Endothelial cell of umbilical vein (primary cell): ENCODE data around the gene KASH5. TPM values are rescaled to one million over a fixed set of nuclear protein-coding genes. Genes with fewer than 3 reads are reported as not detected.

Source experiments
- BruUV-seq: library from RNA; stranded (reverse); fragments of 400-500 nt; replicated peaks from 2 replicates; lab custom pipeline; 2021; lab: Mats Ljungman, UMichigan
- CTCF ChIA-PET: fragments of 300-600, 350-600 bp; sonication (Branson Sonifier 250); formaldehyde crosslinking; loops from one replicate; lab custom pipeline; 2021; ENCODE audit warnings: antibody characterized with exemption, inconsistent platforms; lab: Charles Lee
- POLR2A ChIA-PET: fragments of 300-600, 350-600 bp; sonication (Branson Sonifier 250); formaldehyde crosslinking; loops from one replicate; lab custom pipeline; 2021; ENCODE audit warnings: antibody characterized with exemption, inconsistent platforms; lab: Charles Lee
- DNase-seq: peaks from one replicate; pipeline ENCODE4 v3.0.0-alpha.2; 2011; ENCODE audit warnings: low read depth, low spot score
- FAIRE-seq: peaks from 2 replicates; lab custom pipeline; 2011; peaks lifted over from hg19 to GRCh38; lab: Jason Lieb, UNC
- H2AFZ ChIP-seq: 2 replicates; pipeline ENCODE4 v1.6.0; 2012; ENCODE audit warnings: low read depth, low read length, control low read depth, inconsistent platforms
- H3K27ac ChIP-seq: 2 replicates; pipeline ENCODE4 v1.5.1; 2011; ENCODE audit warnings: low read depth, mild to moderate bottlenecking, control low read depth, low read length, moderate library complexity; ENCODE audit not compliant: insufficient read depth
- H3K27me3 ChIP-seq, 2 experiments: 2 replicates each; pipeline versions ENCODE4 v1.6.0 to v1.6.1; 2011; ENCODE audit warnings: low read length in 2 of 2, mixed read lengths in 1 of 2; ENCODE audit not compliant: control insufficient read depth in 2 of 2, insufficient read depth in 2 of 2
- H3K36me3 ChIP-seq, 2 experiments: 2 replicates in 1 of 2; 3 replicates in 1 of 2; pipeline ENCODE4 v1.5.1; 2011; ENCODE audit warnings: low read length in 2 of 2, mild to moderate bottlenecking in 1 of 2, moderate library complexity in 1 of 2; ENCODE audit not compliant: control insufficient read depth in 2 of 2, insufficient read depth in 2 of 2; ENCODE audit errors: extremely low read depth in 1 of 2
- H3K4me1 ChIP-seq: 3 replicates; pipeline ENCODE4 v1.5.1; 2011; ENCODE audit warnings: mild to moderate bottlenecking, low read length; ENCODE audit not compliant: control insufficient read depth, insufficient read depth; ENCODE audit errors: extremely low read depth
- H3K4me2 ChIP-seq: 2 replicates; pipeline ENCODE4 v1.6.1; 2011; ENCODE audit warnings: low read length, control low read depth, mixed read lengths; ENCODE audit not compliant: insufficient read depth
- H3K4me3 ChIP-seq, 3 experiments: fragments of 200-600 bp in 1 of 3; sonication (generic), shearing (Covaris generic) in 1 of 3; replicated peaks in 1 of 3; 2 replicates each; pipeline ENCODE4 v1.5.1; 2011 to 2016; ENCODE audit warnings: control low read depth in 3 of 3, low read length in 3 of 3, mild to moderate bottlenecking in 2 of 3, inconsistent platforms in 1 of 3, low read depth in 1 of 3, moderate library complexity in 1 of 3; ENCODE audit not compliant: insufficient read depth in 1 of 3
- H3K79me2 ChIP-seq: 2 replicates; pipeline ENCODE4 v1.6.0; 2012; ENCODE audit warnings: low read length, inconsistent platforms; ENCODE audit not compliant: control insufficient read depth, insufficient read depth
- H3K9ac ChIP-seq: replicated peaks from 2 replicates; pipeline ENCODE3; 2011; ENCODE audit warnings: low read length, control low read depth; ENCODE audit not compliant: insufficient read depth; ENCODE audit errors: extremely low read depth
- H3K9me1 ChIP-seq: replicated peaks from 3 replicates; pipeline ENCODE4 v1.6.0; 2011; ENCODE audit warnings: mild to moderate bottlenecking, low read length; ENCODE audit not compliant: control insufficient read depth, insufficient read depth; ENCODE audit errors: extremely low read depth
- H3K9me3 ChIP-seq: replicated peaks from 2 replicates; pipeline ENCODE4 v1.5.1; 2012; ENCODE audit warnings: low read length, inconsistent platforms; ENCODE audit not compliant: control insufficient read depth, insufficient read depth
- H4K20me1 ChIP-seq: replicated peaks from 2 replicates; pipeline ENCODE3; 2011; ENCODE audit warnings: mild to moderate bottlenecking, low read length; ENCODE audit not compliant: control insufficient read depth, insufficient read depth; ENCODE audit errors: extremely low read depth
- CTCF ChIP-seq, 2 donors: IDR thresholded peaks; 1 replicate in 1 of 2; 2 replicates in 1 of 2; pipeline ENCODE4 v1.5.1; 2011; ENCODE audit warnings: low read length in 2 of 2, mild to moderate bottlenecking in 2 of 2, moderate library complexity in 2 of 2, control low read depth in 1 of 2, inconsistent platforms in 1 of 2, low read depth in 1 of 2; ENCODE audit not compliant: insufficient read depth in 1 of 2; ENCODE audit errors: extremely low read depth in 1 of 2
- EZH2 ChIP-seq: IDR thresholded peaks from 2 replicates; pipeline ENCODE4 v1.6.1; 2012; ENCODE audit warnings: borderline replicate concordance, low read depth, mild to moderate bottlenecking, moderate library complexity, low read length, inconsistent platforms; ENCODE audit not compliant: severe bottlenecking
- FOS ChIP-seq: IDR thresholded peaks from 2 replicates; pipeline ENCODE4 v1.6.1; 2011; ENCODE audit warnings: mild to moderate bottlenecking, low read length, moderate library complexity, borderline replicate concordance; ENCODE audit not compliant: insufficient read depth
- GATA2 ChIP-seq: IDR thresholded peaks from 2 replicates; pipeline ENCODE4 v1.7.0; 2011; ENCODE audit warnings: low read depth, mild to moderate bottlenecking, moderate library complexity, mixed read lengths, low read length; ENCODE audit not compliant: insufficient read length, insufficient read depth
- JUN ChIP-seq: IDR thresholded peaks from 2 replicates; pipeline ENCODE4 v1.6.1; 2011; ENCODE audit warnings: borderline replicate concordance, low read depth; ENCODE audit not compliant: insufficient read length, insufficient read depth
- MAX ChIP-seq: IDR thresholded peaks from 2 replicates; pipeline ENCODE4 v1.6.1; 2011; ENCODE audit not compliant: insufficient read depth, insufficient read length
- MYC ChIP-seq: IDR thresholded peaks from one replicate; pipeline ENCODE4 v1.6.1; 2011; ENCODE audit warnings: mild to moderate bottlenecking, low read depth, low read length
- POLR2A ChIP-seq: IDR thresholded peaks from 2 replicates; pipeline ENCODE4 v1.6.1; 2012; ENCODE audit warnings: low read depth, mild to moderate bottlenecking, control low read depth, low read length
- POLR2AphosphoS5 ChIP-seq: IDR thresholded peaks from 2 replicates; pipeline ENCODE4 v1.6.1; 2012; ENCODE audit warnings: low read depth, mild to moderate bottlenecking, control low read depth, low read length, moderate library complexity; ENCODE audit not compliant: insufficient read depth
- dilution Hi-C: fragments of 300-500 bp; cut with MboI; formaldehyde crosslinking; loops from one replicate; pipeline ENCODE4 v1.15.0; 2019; ENCODE audit warnings: low sequenced_read_pairs; ENCODE audit not compliant: extremely low pct_ligation_motif_present
- intact Hi-C: fragments of 100-400 bp; cut with micrococcal nuclease; formaldehyde crosslinking; loops from one replicate; pipeline ENCODE4 v1.10.0; 2022
- polyA plus RNA-seq, 4 experiments: library from polyadenylated mRNA; depleted of rRNA in 3 of 4; stranded (reverse) in 3 of 4; unstranded in 1 of 4; fragments of >200 nt; gene quantifications; 2 replicates each; pipeline versions ENCODE4 v1.2.1 to v1.2.3, GENCODE V29; 2011 to 2012; ENCODE audit warnings: missing spikeins in 1 of 4
- total RNA-seq: library from RNA; stranded (reverse); gene quantifications from 2 replicates; pipeline ENCODE4 v1.2.3, GENCODE V29; 2021

KASH5 gene
- total and polyA plus RNA-seq, 2 donors (not counting 3 experiments of a cell fraction or from before 2014, with no cell fraction given) = 0.03 TPM; not detected in 1

GRCh38 chr19:49413348-49413747 is 25.3 kb downstream of the KASH5 start:
- ChIA-PET CTCF (interaction anchor here (0.8 kb wide), 1 partner anchor 22 kb away, joined by 3 read pairs; no protein-coding TSS in a partner anchor), POLR2A (no interaction called here)
- H3K4me2 ChIP-seq = no peak overlapping the region
- H3K27me3 ChIP-seq = peaks cover 5 to 9% of the 10 kb centered on the region in 2 experiments
- H3K4me3 ChIP-seq = no peak overlapping the region
- TF ChIP-seq JUN = no peak
- no peak for TF ChIP-seq POLR2A
- TF ChIP-seq MYC = no peak
- no peak for TF ChIP-seq MAX
- TF ChIP-seq GATA2 = no peak
- no peak for TF ChIP-seq CTCF (IDR thresholded peaks at IDR 0.05; ENCODE audit: extremely low read depth in 1 of 2, insufficient read depth in 1 of 2, low read depth in 1 of 2, low read length in 2 of 2)
- TF ChIP-seq FOS = no peak
- TF ChIP-seq EZH2 = no peak
- TF ChIP-seq POLR2AphosphoS5 = no peak
- no peak overlapping the region for H3K9ac ChIP-seq
- H3K79me2 ChIP-seq = no peaks in the 10 kb centered on the region
- H2AFZ ChIP-seq = no peak overlapping the region
- no peaks in the 10 kb centered on the region for H3K36me3 ChIP-seq
- no peaks in the 10 kb centered on the region for H3K9me1 ChIP-seq
- H3K27ac ChIP-seq = no peak overlapping the region
- no peaks in the 10 kb centered on the region for H3K9me3 ChIP-seq
- dilution Hi-C loops = no loop called here
- DNase-seq (no peak), FAIRE-seq (no peak)
- no TSS peak for BruUV-seq
- H3K4me1 ChIP-seq = no peaks in the 10 kb centered on the region
- intact Hi-C loops = no loop called here
- H4K20me1 ChIP-seq = no peaks in the 10 kb centered on the region
